ENCODE data around the gene CD1E. TPM values are rescaled to one million over a fixed set of nuclear protein-coding genes. Genes with fewer than 3 reads are reported as not detected.

Gene CD1E
- total and polyA plus RNA-seq, 2 of the 4 experiments (the other 2 are of a cell fraction), result not detected

- no peak for TF ChIP-seq RCOR1 (IDR thresholded peaks at IDR 0.05; ENCODE audit: insufficient replicate concordance, low read length)
- no peaks in the 10 kb centered on the region for H3K27me3 ChIP-seq (ENCODE audit: control insufficient read depth, insufficient read depth, low read length)
- ATAC-seq (ENCODE audit: low read depth), result no peak
- no peaks in the 10 kb centered on the region for H3K9me3 ChIP-seq (ENCODE audit: control insufficient read depth, insufficient read depth, low read length)
- no peak within 1 kb of the TSS for H2BK5ac ChIP-seq (ENCODE audit: low read depth, low read length, poor library complexity, severe bottlenecking)
- no peak within 1 kb of the TSS for H3K4ac ChIP-seq (ENCODE audit: low read depth, low read length)
- CTCF ChIA-PET, result no interaction called here
- BruUV-seq (replicated peaks), result no TSS peak
- no peak within 1 kb of the TSS for H2BK20ac ChIP-seq (ENCODE audit: low read depth, low read length)
- no peak within 1 kb of the TSS for H3K4me2 ChIP-seq (ENCODE audit: low read depth, low read length)
- no peaks in the 10 kb centered on the region for H3K9me1 ChIP-seq (ENCODE audit: insufficient read depth, low read length)
- intact Hi-C loops (cut with micrococcal nuclease) (no loop called here), dilution Hi-C loops (cut with HindIII; ENCODE audit: low sequenced_read_pairs, unreplicated experiment) (no loop called here), in situ Hi-C loops (cut with MboI; ENCODE audit: low sequenced_read_pairs) (no loop called here)
- H3K14ac ChIP-seq (replicated peaks; ENCODE audit: low read depth, low read length), result no peak within 1 kb of the TSS
- H3K4me1 ChIP-seq (ENCODE audit: control insufficient read depth, insufficient read depth, low read length), result no peaks in the 10 kb centered on the region
- H4K91ac ChIP-seq (ENCODE audit: insufficient read depth, low read depth, low read length), result no peak within 1 kb of the TSS
- H3K18ac ChIP-seq (ENCODE audit: low read depth, low read length), result no peak within 1 kb of the TSS
- H3K27ac ChIP-seq (ENCODE audit: insufficient read depth, low read length), result no peak within 1 kb of the TSS
- no peak within 1 kb of the TSS for H3K9ac ChIP-seq (ENCODE audit: low read depth, low read length)
- H2AK9ac ChIP-seq (replicated peaks; ENCODE audit: low read depth, low read length, poor library complexity), result no peak within 1 kb of the TSS
- no peaks in the 10 kb centered on the region for H4K20me1 ChIP-seq (ENCODE audit: insufficient read depth, low read length)
- no peak within 1 kb of the TSS for H3K56ac ChIP-seq (ENCODE audit: extremely low read depth, insufficient read depth, low read length)
- no peaks in the 10 kb centered on the region for H3K36me3 ChIP-seq (ENCODE audit: control insufficient read depth, insufficient read depth, low read length)
- no peak within 1 kb of the TSS for H2AFZ ChIP-seq (replicated peaks; ENCODE audit: low read length, poor library complexity)
- WGBS, 2 experiments (ENCODE audit: extremely low coverage in 2 of 2, insufficient read length in 1 of 2), result 38% methylated on average over 2 of the region's 5 CpGs; no CpG with 5 or more reads in 1 of the 2 experiments
- POLR2A ChIA-PET (ENCODE audit: unreplicated experiment), result no interaction called here
- no peak for DNase-seq
- no peak within 1 kb of the TSS for H4K8ac ChIP-seq (ENCODE audit: low read depth in 2 of 2, low read length in 2 of 2)
- H2BK15ac ChIP-seq (ENCODE audit: low read depth, low read length), result no peak within 1 kb of the TSS
- no peak within 1 kb of the TSS for H3K4me3 ChIP-seq (ENCODE audit: insufficient read depth, low read depth, low read length)
- H4K5ac ChIP-seq (ENCODE audit: low read depth, low read length), result no peak within 1 kb of the TSS
- no peak within 1 kb of the TSS for H2BK120ac ChIP-seq (ENCODE audit: low read depth, low read length)
- H3K79me1 ChIP-seq (ENCODE audit: low read depth in 1 of 2, low read length in 2 of 2), result no peaks in the 10 kb centered on the region
- no peak within 1 kb of the TSS for H2AK5ac ChIP-seq (ENCODE audit: low read depth, low read length)
- no peak within 1 kb of the TSS for H3K23ac ChIP-seq (ENCODE audit: low read depth, low read length)
Measured at GRCh38 chr1:158398818-158399514, 45.3 kb downstream of the CD1E start, which contains the start of gene OR10T2. Gene OR10T2, minus strand, starts transcription at chr1:158399466. Its CDS starts 0 bp downstream, at chr1:158399466.

All from IMR-90 (cell line).